ENCODE measurements around the gene ZNF470.

Gene ZNF470

GRCh38 chr19:56625708-56626107 lies 58.4 kb downstream of the ZNF470 start:
- no peaks in the 10 kb centered on the region; the same call in 1 of the 2 replicates for H3K36me3 ChIP-seq (ENCODE audit: insufficient read depth)
- TF ChIP-seq, protein P1, sequence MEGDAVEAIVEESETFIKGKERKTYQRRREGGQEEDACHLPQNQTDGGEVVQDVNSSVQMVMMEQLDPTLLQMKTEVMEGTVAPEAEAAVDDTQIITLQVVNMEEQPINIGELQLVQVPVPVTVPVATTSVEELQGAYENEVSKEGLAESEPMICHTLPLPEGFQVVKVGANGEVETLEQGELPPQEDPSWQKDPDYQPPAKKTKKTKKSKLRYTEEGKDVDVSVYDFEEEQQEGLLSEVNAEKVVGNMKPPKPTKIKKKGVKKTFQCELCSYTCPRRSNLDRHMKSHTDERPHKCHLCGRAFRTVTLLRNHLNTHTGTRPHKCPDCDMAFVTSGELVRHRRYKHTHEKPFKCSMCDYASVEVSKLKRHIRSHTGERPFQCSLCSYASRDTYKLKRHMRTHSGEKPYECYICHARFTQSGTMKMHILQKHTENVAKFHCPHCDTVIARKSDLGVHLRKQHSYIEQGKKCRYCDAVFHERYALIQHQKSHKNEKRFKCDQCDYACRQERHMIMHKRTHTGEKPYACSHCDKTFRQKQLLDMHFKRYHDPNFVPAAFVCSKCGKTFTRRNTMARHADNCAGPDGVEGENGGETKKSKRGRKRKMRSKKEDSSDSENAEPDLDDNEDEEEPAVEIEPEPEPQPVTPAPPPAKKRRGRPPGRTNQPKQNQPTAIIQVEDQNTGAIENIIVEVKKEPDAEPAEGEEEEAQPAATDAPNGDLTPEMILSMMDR (conservative IDR thresholded peaks at IDR 0.05; ENCODE audit: low read depth, low read length) = no peak
- H3K27ac ChIP-seq = no peak overlapping the region
- H3K4me1 ChIP-seq (ENCODE audit: low read depth, poor library complexity, severe bottlenecking) = no peaks in the 10 kb centered on the region
- no peaks in the 10 kb centered on the region for H3K27me3 ChIP-seq (ENCODE audit: insufficient read depth, low read depth)
- H4K20me1 ChIP-seq (ENCODE audit: insufficient read depth) = no peaks in the 10 kb centered on the region
- no peaks in the 10 kb centered on the region for H3K79me2 ChIP-seq (ENCODE audit: insufficient read depth, low read depth)
- no peak overlapping the region for H3K9ac ChIP-seq
- H3K4me3 ChIP-seq (IDR thresholded peaks at IDR 0.05; ENCODE audit: insufficient read depth, low read depth, low read length) = no peak overlapping the region
- H2AFZ ChIP-seq (ENCODE audit: low read depth) = no peak overlapping the region
- H3K4me2 ChIP-seq = no peak overlapping the region

DNA sequence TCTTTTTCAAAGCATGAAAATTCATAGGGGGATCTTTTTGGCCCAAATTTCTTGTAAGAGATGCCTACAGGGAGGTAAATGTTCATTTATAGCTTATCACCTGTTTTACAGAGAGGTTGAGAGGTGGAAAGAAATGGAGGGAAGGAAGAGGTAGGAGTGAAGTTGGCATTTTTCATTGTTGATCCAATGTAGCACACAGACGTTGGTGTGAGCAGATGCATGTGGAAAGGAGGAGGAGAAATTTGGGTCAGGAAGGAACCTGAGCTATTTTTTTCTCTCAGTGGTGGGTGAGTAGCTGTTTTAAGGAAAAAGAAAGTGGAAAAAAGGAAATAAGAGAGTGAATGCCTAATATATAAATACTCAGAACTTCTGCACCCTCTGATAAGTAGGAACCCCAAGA lies 65.8 kb downstream of the ZNF470 start:
- Histone ChIP-seq H2AFZ (ENCODE audit: low read depth) (no peak overlapping the region), H3K9ac (no peak overlapping the region), H3K4me2 (no peak overlapping the region), H3K79me2 (ENCODE audit: insufficient read depth, low read depth) (no peaks in the 10 kb centered on the region), H3K27ac (no peak overlapping the region), H3K27me3 (ENCODE audit: insufficient read depth, low read depth) (no peaks in the 10 kb centered on the region), H3K4me1 (ENCODE audit: low read depth, poor library complexity, severe bottlenecking) (no peaks in the 10 kb centered on the region), H3K4me3 (IDR thresholded peaks at IDR 0.05; ENCODE audit: insufficient read depth, low read depth, low read length) (no peak overlapping the region), H3K36me3 (ENCODE audit: insufficient read depth) (no peaks in the 10 kb centered on the region), H4K20me1 (ENCODE audit: insufficient read depth) (no peaks in the 10 kb centered on the region)
- TF ChIP-seq, protein P1 (conservative IDR thresholded peaks at IDR 0.05; ENCODE audit: low read depth, low read length) = no peak

DNA sequence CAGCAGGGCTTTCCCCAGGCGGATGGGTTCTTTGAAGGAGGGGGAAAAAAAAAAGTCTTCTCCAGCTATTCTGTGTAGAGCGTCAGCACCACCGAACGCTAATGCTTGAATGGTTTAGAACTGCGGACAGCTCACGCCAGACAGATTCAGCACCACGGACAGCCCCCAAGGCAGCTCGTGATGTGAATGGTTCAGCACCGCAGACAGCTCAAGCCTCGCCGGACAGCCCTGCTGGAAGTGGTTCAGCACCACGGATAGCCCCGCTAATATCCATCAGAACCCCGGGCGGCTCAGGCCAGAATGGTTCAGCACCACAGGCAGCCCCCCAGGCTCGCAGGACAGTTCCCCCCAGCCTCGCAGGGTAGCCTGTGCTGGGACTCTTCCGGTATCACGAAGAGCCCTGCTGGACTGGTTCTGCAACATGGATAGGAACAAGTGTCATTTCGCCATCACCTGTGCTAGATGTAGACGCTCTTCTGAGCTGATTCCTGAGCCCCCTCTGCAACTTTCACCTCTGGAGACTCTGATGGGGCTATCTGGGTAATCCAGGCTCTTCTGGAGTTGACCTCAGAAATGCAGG lies 70.8 kb downstream of the ZNF470 start:
- Histone ChIP-seq H4K20me1 (ENCODE audit: insufficient read depth) (no peaks in the 10 kb centered on the region), H3K4me2 (no peak overlapping the region), H3K27me3 (ENCODE audit: insufficient read depth, low read depth) (no peaks in the 10 kb centered on the region), H2AFZ (ENCODE audit: low read depth) (no peak overlapping the region), H3K9ac (no peak overlapping the region), H3K4me3 (IDR thresholded peaks at IDR 0.05; ENCODE audit: insufficient read depth, low read depth, low read length) (no peak overlapping the region), H3K79me2 (ENCODE audit: insufficient read depth, low read depth) (no peaks in the 10 kb centered on the region), H3K36me3 (ENCODE audit: insufficient read depth) (no peaks in the 10 kb centered on the region), H3K27ac (no peak overlapping the region), H3K4me1 (ENCODE audit: low read depth, poor library complexity, severe bottlenecking) (no peaks in the 10 kb centered on the region)
- TF ChIP-seq, protein P1 (conservative IDR thresholded peaks at IDR 0.05; ENCODE audit: low read depth, low read length) = no peak
